Smooth muscle cell of the pulmonary artery (primary cell): ENCODE data around the gene CIDEA. TPM values are rescaled to one million over a fixed set of nuclear protein-coding genes. Genes with fewer than 3 reads are reported as not detected.

Source experiments
- total RNA-seq: library from RNA; depleted of rRNA; stranded (reverse); fragments of >200 nt; gene quantifications from 2 replicates; pipeline ENCODE4 v1.2.3, GENCODE V29; 2014

CIDEA gene
- 0.13 TPM in 1 of 2 replicates, not detected in the other for total RNA-seq

GRCh38 chr18:12254136-12254819 lies at the start of gene CIDEA:
CIDEA (plus strand) TSS chr18:12254361; CDS start chr18:12254384, 23 bp downstream.

DNA sequence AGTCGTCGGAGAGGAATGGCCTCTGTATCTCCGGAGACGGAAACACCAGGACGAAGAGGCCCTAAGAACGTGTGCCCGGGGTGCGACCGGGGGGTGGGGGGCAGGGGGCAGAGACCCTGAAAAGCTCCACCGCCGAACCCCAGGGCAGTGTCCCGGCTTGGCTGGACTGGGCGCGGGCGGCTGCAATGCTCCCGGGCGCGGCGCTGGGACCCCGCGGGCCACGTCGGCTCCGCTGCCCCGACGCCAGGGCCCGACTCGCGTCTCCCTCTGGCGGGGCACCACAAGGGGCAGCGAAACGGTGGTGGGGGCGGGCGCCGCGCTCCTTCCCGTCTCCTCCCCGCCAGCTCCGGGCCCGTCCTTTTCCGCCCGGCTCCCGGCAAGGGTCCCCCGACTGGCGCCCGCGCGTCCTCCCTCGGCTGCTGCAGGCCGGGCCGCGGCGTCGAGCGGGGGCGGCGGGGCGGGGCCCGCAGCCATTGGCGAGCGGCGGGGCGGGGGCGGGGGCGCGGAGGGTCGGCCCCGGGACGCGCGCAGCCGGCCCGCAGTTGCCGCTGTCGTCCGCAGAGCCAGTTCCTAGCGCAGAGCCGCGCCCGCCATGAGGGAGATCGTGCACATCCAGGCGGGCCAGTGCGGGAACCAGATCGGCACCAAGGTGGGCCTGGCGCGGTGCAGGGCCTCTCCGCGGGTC lies 53.7 kb downstream of the CIDEA start, which contains the start of gene TUBB6:
TSS of gene TUBB6 (plus strand) at position 541 of the 685 bp plus-strand sequence. CDS start at position 593, 52 bp downstream.

Other genes with a start within 250 kb of the CIDEA start
- gene ANKRD62, start 160.5 kb upstream of the CIDEA start, total RNA-seq: not detected in 2 replicates
- gene TUBB6, start 53.9 kb downstream of the CIDEA start, total RNA-seq: 702 and 783 TPM in 2 replicates
- gene AFG3L2, start 122.9 kb downstream of the CIDEA start, total RNA-seq: 37.5 and 39.8 TPM in 2 replicates
- gene PRELID3A, start 153.6 kb downstream of the CIDEA start, total RNA-seq: 6.9 and 12.5 TPM in 2 replicates